ENCODE data around the gene SLC9C1. TPM values are rescaled to one million over a fixed set of nuclear protein-coding genes. Genes with fewer than 3 reads are reported as not detected.

Gene SLC9C1
- total and polyA plus RNA-seq, 9 of the 15 experiments (the other 6 are each of a cell fraction or from before 2014, with no cell fraction given) = not detected

GRCh38 chr3:112253301-112253971 lies 40.6 kb downstream of the SLC9C1 start (continued):
- TF ChIP-seq CHD7 (IDR thresholded peaks at IDR 0.05; ENCODE audit: low read depth, low read length) = no peak
